HG03108 (cell line): Measurements from ENCODE around the gene AP2B1.
"Not testable (repeated sequence)": the region's sequence is repeated elsewhere in the genome, so short reads cannot be mapped to it uniquely, and the experiment has no call there.

Experiments used
- ATAC-seq: cut with Tn5 transposase; IDR thresholded peaks from one replicate; pipeline ENCODE4 v1.9.1; 2021; ENCODE audit warnings: moderate library complexity; ENCODE audit not compliant: unreplicated experiment

AP2B1 gene

DNA sequence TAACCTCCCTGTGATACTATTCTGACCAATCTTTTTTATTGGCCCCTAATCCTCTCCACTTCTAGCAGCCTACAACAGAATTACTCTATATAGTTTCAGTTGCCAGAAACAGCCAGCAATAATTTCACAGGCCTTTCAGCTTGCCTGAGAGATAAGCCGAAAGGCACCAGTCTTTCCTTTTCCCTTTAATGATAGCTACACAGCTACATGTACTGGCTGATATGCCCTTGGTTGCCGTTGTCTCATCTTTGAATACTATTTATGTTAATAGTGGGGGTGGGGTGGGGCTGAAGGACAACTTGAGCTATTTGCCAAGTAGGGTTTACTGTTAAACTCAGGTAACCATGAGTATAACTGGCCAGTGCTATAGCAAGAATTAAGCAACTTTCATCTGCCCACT lies 108.5 kb downstream of the AP2B1 start:
- no peak for ATAC-seq

- no peak for ATAC-seq
Measured at GRCh38 chr17:35698800-35699199, 111.7 kb downstream of the AP2B1 start.

- ATAC-seq, result no peak
Measured at GRCh38 chr17:35700150-35700549, 113.0 kb downstream of the AP2B1 start.

DNA sequence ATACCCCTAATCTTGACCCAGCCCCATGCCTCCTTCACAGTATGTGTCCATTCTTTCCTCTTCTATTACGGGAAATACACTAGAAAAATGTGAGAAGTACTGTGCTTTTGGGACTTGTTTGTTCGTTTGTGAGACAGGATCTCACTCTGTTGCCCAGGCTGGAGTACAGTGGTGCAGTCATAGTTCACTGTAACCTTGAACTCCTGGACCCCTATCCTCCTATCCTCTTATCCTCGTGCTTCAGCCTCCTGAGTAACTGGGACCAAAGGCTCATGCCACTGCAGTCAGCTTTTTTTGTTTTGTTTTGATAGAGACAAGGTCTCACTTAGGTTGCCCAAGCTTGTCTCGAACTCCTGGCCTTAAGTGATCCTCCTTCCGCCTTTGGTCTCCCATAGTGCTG lies 114.4 kb downstream of the AP2B1 start:
- ATAC-seq, result no peak

GRCh38 chr17:35703308-35703707 lies 116.2 kb downstream of the AP2B1 start:
- not testable (repeated sequence) for ATAC-seq

DNA sequence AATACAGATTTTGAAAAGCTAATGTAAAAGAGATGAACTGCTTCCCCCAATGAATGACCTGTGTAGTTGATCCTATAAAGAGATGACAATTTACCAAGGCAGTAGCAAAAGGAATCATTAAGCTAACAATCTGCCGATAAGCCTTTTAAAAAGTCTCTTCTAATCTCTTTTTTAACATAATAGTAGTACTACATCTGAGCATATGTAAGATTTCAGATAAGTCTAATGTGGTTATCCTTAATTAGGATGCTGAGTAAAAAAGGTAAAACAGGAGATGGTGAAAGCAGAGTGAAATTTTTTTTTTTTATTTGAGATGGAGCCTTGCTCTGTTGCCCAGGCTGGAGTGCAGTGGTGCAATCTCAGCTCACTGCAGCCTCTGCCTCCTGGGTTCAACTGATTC lies 118.1 kb downstream of the AP2B1 start:
- no peak for ATAC-seq

GRCh38 chr17:35705705-35706104 lies 118.6 kb downstream of the AP2B1 start:
- ATAC-seq, result no peak

- ATAC-seq, result no peak
Measured at GRCh38 chr17:35708149-35708548, 121.0 kb downstream of the AP2B1 start.

GRCh38 chr17:35708951-35709350 lies 121.8 kb downstream of the AP2B1 start:
- no peak for ATAC-seq

DNA sequence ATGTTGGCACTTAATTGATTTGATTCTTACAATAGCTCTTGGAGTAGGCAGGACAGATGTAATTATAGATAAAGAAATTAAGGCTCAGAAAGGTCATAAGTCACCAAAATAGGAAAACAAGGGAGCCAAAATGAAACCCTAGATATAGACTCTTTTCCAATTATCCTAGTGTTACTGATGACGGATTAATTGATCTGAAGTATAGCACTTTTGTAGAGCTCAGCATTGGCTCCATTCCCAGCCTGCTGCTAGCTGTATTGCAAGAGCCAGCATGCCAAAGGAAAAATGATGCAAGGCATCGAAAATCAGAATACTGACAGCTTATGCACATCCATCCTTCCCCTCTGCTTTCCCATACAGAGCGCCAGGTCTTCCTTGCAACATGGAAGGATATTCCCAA lies 122.8 kb downstream of the AP2B1 start:
- no peak for ATAC-seq

DNA sequence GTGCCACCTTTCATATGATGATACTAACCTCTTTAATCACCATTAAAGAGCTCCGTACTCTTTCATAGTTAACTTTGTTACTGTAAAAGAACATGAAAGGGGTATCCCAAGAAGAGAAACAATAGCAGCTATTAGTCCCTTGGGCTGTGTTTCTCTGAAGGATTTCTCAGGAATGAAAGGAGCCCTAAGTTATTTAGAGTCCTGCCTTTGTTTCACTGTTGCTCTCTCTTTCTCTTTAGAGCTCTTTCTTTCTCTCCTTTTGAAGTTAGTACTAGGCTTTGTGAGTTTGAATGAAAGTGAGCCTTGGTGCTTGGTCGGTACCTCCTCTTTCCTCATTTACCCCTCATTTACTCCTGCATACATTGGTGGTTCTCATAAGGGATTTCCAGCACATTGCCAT lies 123.8 kb downstream of the AP2B1 start:
- no peak for ATAC-seq

DNA sequence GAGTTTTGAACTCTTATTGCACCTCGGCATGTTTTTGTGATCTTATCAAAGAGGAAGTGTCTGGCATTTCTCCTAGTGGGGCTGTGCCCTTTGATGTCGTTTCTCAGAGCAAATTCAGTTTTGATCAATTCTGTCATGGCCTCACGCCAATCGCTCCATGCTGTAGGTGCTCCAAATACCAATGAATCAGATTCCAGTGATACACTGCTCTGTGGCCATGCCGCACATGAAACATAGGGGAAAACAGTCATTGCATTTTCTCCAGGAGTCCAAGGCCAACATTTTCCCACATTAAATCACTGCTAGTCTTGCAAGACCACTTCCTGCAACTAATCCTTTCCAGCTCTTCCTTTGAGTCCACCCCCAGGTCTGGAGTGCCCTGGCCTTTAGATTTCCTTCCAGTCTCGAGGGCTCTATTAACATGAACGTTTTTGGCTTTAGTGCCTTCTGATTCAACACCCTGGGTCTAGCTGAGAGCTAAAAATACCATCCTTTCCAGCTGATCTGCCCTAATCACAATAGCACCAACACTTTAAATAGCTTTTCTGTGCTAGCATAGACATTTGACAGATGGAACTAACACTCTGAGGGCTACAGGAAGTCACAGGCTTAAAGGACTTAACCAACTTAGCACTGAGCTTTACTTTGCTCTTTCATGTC lies 126.1 kb downstream of the AP2B1 start:
- ATAC-seq, result no peak

- no peak for ATAC-seq
Measured at GRCh38 chr17:35714988-35715387, 127.9 kb downstream of the AP2B1 start.

- ATAC-seq, result no peak
Measured at GRCh38 chr17:35715416-35715815, 128.3 kb downstream of the AP2B1 start.

- no peak for ATAC-seq
Measured at GRCh38 chr17:35716173-35716572, 129.1 kb downstream of the AP2B1 start.

GRCh38 chr17:35716897-35717465 lies 129.9 kb downstream of the AP2B1 start:
- no peak for ATAC-seq

DNA sequence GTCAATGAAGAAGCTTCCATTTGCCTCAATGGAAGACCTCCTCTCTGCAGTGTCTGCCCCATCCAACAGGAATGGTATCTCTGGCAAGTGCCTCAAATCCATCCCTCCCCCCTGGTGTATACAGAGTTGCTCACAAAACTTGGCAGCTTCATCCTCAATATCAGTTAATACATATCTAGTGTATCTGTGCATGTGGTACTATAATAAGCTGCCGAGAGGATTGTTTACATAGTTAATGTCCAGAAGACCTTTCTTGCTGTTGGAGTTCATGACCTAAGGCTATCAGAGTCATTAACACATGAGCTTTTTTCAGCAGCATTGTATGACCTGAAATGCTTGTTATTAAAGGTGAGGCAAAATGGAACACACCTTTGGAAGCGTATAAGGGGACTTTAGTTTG lies 130.4 kb downstream of the AP2B1 start:
- ATAC-seq, result no peak

DNA sequence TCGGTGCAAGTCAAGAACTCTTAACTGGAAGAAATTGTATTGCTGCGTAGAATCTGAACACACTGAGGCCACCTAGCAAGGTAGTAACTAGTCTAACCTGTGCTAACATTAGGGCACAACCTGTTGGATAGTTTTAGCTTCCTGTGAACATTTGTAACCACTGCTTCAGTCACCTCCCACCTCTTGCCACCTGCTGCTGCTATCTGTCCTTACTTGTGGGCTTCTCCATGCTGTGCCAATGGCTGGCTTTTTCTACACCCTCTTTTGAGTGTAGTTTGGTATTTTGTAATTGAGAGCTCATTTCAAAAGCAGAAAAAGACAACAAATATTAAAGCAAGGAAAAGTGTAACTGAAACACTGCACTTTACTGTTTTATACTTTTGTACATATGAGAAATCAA lies 136.6 kb downstream of the AP2B1 start:
- no peak for ATAC-seq

DNA sequence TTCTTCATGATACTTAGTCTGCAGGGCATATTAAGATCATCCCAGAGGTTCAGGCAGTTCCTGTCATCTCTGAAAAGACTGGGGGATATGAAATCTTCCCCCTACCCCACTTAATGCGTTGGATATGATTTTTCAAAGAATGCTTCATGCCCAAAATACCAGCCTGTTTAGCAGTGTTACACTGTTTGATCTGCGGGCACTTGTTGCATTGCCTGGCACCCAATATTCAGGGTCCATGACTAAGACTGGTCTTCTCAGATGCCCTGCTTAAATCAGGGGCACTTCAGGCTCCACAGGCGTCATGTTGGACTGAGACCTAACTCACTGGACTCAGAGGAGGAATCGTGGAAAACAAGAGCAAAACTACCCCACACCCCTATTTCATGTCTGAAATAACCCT lies 137.9 kb downstream of the AP2B1 start:
- ATAC-seq, result no peak

DNA sequence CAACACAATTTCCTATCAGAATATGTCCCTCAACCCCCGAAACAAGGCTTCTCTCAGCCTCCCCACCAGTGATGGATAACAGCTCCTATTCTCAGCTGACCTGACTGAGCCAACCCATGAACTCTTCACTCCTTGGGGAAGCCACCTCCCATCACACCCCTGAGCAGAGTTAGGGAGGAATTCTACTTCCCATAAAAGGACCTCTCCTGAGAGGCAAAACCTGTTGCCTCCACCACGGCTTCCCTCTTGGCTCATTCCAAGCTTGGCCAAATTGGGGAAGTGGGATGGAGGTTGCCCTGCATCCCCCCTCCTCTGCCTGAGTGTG lies 138.6 kb downstream of the AP2B1 start:
- no peak for ATAC-seq

GRCh38 chr17:35726127-35726952 lies 139.2 kb downstream of the AP2B1 start:
- no peak for ATAC-seq

DNA sequence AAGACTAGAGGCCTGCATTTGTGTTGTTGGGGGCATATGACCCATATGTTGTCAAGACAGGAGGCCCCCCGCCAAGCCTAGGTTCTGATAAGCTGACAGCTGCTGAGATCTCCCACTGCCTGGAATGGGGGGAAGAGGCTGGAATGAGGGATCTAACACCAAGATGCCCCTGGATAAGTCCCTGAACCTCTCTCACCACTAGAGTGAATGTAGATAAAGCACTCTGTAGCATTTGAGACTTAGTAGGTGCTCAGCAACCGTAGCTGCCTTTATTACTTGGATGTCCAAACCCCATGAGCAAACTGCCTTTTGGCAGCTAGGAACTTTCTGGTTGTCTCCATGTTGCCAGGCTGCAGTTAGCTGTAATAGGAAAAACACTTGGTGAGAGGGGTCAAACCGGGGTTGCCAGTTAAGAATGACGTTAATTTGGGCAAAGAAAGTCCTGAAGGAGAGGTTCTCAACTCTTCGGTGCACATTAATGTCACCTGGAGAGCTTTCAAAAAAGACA lies 139.9 kb downstream of the AP2B1 start:
- ATAC-seq, result no peak
